Lower leg skin (tissue), 3 donors: ENCODE data around the gene SMS.

Experiments
- CTCF ChIP-seq, 3 donors: fragments of 450-650 bp; IDR thresholded peaks; one replicate each; pipeline ENCODE4 v1.5.1; 2016; ENCODE audit warnings: antibody characterized with exemption in 3 of 3, mild to moderate bottlenecking in 3 of 3, moderate library complexity in 2 of 3
- POLR2A ChIP-seq, 2 donors: fragments of 450-650 bp; IDR thresholded peaks; one replicate each; pipeline ENCODE4 v1.6.1; 2016 to 2017; ENCODE audit warnings: antibody characterized with exemption in 2 of 2, mild to moderate bottlenecking in 1 of 2, moderate library complexity in 1 of 2

GRCh38 chrX:21905313-21905712 is 35.2 kb upstream of the SMS start:
- TF ChIP-seq CTCF (IDR thresholded peaks at IDR 0.05), result no peak
- no peak for TF ChIP-seq POLR2A (IDR thresholded peaks at IDR 0.05)
